CD1c-positive myeloid dendritic cell (primary cell): Measurements from ENCODE around the gene PEPD.

Experiments
- DNase-seq: peaks from one replicate; pipeline ENCODE4 v3.0.0-alpha.2; 2016; ENCODE audit errors: extremely low spot score

PEPD gene

GRCh38 chr19:33440241-33440640 lies 81.3 kb downstream of the PEPD start:
- DNase-seq, result no peak

GRCh38 chr19:33438987-33439781 lies 82.4 kb downstream of the PEPD start:
- DNase-seq, result no peak

- no peak for DNase-seq
Observed at GRCh38 chr19:33437821-33438671, 83.5 kb downstream of the PEPD start.

GRCh38 chr19:33437393-33437820 lies 84.2 kb downstream of the PEPD start:
- DNase-seq, result no peak

- DNase-seq, result no peak
Observed at GRCh38 chr19:33436360-33437345, 84.9 kb downstream of the PEPD start.

- no peak for DNase-seq
Observed at GRCh38 chr19:33435706-33436359, 85.8 kb downstream of the PEPD start.

- no peak for DNase-seq
Observed at GRCh38 chr19:33434886-33435705, 86.5 kb downstream of the PEPD start.

- no peak for DNase-seq
Observed at GRCh38 chr19:33434069-33434885, 87.3 kb downstream of the PEPD start.

GRCh38 chr19:33432446-33433170 lies 89.0 kb downstream of the PEPD start:
- DNase-seq, result no peak

- DNase-seq, result no peak
Observed at GRCh38 chr19:33432015-33432414, 89.6 kb downstream of the PEPD start.

- peak; percentile 50 for DNase-seq
Observed at GRCh38 chr19:33430674-33431277, 90.8 kb downstream of the PEPD start.

GRCh38 chr19:33429891-33430673 lies 91.5 kb downstream of the PEPD start:
- no peak for DNase-seq

- no peak for DNase-seq
Observed at GRCh38 chr19:33428627-33429125, 92.9 kb downstream of the PEPD start.

- no peak for DNase-seq
Observed at GRCh38 chr19:33427801-33428626, 93.6 kb downstream of the PEPD start.

GRCh38 chr19:33426621-33427361 lies 94.8 kb downstream of the PEPD start:
- no peak for DNase-seq

- no peak for DNase-seq
Observed at GRCh38 chr19:33424181-33424580, 97.4 kb downstream of the PEPD start.
